ENCODE measurements around the gene GUCY1A2.

Gene GUCY1A2

GRCh38 chr11:107040433-107041087 lies 22.3 kb upstream of the GUCY1A2 start:
- TF ChIP-seq, protein P1, sequence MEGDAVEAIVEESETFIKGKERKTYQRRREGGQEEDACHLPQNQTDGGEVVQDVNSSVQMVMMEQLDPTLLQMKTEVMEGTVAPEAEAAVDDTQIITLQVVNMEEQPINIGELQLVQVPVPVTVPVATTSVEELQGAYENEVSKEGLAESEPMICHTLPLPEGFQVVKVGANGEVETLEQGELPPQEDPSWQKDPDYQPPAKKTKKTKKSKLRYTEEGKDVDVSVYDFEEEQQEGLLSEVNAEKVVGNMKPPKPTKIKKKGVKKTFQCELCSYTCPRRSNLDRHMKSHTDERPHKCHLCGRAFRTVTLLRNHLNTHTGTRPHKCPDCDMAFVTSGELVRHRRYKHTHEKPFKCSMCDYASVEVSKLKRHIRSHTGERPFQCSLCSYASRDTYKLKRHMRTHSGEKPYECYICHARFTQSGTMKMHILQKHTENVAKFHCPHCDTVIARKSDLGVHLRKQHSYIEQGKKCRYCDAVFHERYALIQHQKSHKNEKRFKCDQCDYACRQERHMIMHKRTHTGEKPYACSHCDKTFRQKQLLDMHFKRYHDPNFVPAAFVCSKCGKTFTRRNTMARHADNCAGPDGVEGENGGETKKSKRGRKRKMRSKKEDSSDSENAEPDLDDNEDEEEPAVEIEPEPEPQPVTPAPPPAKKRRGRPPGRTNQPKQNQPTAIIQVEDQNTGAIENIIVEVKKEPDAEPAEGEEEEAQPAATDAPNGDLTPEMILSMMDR (IDR thresholded peaks at IDR 0.05), result no peak

- TF ChIP-seq, protein P1 (IDR thresholded peaks at IDR 0.05), result no peak
Measured at GRCh38 chr11:107025673-107026072, 7.4 kb upstream of the GUCY1A2 start.

- TF ChIP-seq, protein P1 (IDR thresholded peaks at IDR 0.05), result no peak
Measured at GRCh38 chr11:107020594-107020993, 2.3 kb upstream of the GUCY1A2 start.

- TF ChIP-seq, protein P1 (IDR thresholded peaks at IDR 0.05), result no peak
Measured at GRCh38 chr11:107018902-107019493, 722 bp upstream of the GUCY1A2 start.

GRCh38 chr11:107017433-107018218 lies 650 bp downstream of the GUCY1A2 start:
- TF ChIP-seq, protein P1 (IDR thresholded peaks at IDR 0.05), result peak; percentile 65

DNA sequence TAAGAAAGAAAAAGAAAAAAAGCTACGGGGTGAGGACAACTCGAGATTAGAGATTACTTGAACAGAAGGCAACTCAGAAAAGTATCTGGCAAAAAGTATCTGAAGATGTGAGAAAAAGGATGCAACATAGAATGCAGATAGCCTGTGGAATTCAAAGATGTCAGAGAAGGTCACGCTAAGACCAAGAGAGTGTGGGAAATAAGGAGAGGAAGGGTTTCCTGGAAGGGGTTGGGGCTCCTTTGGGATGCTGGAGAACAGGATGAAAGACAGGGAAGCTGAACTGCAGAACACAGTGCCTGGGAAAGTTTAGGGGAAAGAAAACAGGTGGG lies 1.2 kb downstream of the GUCY1A2 start:
- TF ChIP-seq, protein P1 (IDR thresholded peaks at IDR 0.05), result no peak

DNA sequence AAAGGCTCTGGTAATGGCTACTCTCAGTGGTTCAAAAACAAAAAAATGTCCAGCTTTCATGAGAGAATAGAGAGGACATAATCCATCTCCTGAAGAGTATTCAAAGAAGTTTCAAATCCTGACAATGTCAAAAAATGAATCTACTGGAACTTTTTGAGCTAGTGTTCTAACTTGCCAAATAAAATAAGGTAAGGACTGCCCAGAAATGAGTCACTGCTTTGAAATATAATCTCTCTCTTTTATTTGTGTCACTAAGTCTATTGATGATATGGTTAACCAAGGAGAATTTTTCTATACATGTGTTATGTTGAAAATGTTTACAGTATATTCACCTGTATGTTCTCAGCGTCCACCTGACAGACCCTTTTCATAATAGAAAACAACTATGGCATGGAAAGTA lies 3.4 kb downstream of the GUCY1A2 start:
- TF ChIP-seq, protein P1 (IDR thresholded peaks at IDR 0.05), result no peak

All from LNCAP (cell line).